Lung (tissue), 12 donors: ENCODE measurements around the gene F2. TPM values are rescaled to one million over a fixed set of nuclear protein-coding genes. Genes with fewer than 3 reads are reported as not detected.

ENCODE experiments used
- ATAC-seq: fragments of 200-7000 bp; cut with Tn5 transposase; one replicate; pipeline ENCODE4 v1.9.1; 2020; ENCODE audit warnings: moderate number of reproducible peaks; ENCODE audit not compliant: insufficient read depth, low FRiP score
- DNase-seq, 3 donors: peaks; one replicate each; pipeline ENCODE4 v3.0.0-alpha.2; 2013 to 2017
- H3K27ac ChIP-seq, 2 donors: one replicate each; pipeline ENCODE4 v1.5.1; 2013; ENCODE audit warnings: mild to moderate bottlenecking in 2 of 2, moderate library complexity in 2 of 2, control low read depth in 1 of 2, inconsistent platforms in 1 of 2, low read depth in 1 of 2, low read length in 1 of 2
- H3K27me3 ChIP-seq, 3 donors: one replicate each; pipeline ENCODE4 v1.5.1; 2013; ENCODE audit warnings: low read length in 2 of 3; ENCODE audit not compliant: control insufficient read depth in 3 of 3, insufficient read depth in 3 of 3
- H3K36me3 ChIP-seq, 4 donors: one replicate each; pipeline ENCODE4 v1.5.1; 2013; ENCODE audit warnings: low read length in 4 of 4, mild to moderate bottlenecking in 1 of 4, moderate library complexity in 1 of 4; ENCODE audit not compliant: control insufficient read depth in 4 of 4, insufficient read depth in 4 of 4
- H3K4me1 ChIP-seq, 5 donors: one replicate each; pipeline ENCODE4 v1.5.1; 2013; ENCODE audit warnings: low read length in 5 of 5, mild to moderate bottlenecking in 2 of 5, moderate library complexity in 1 of 5; ENCODE audit not compliant: control insufficient read depth in 5 of 5, insufficient read depth in 5 of 5
- H3K4me3 ChIP-seq: one replicate; pipeline ENCODE4 v1.5.1; 2013; ENCODE audit warnings: mild to moderate bottlenecking, control low read depth, moderate library complexity
- H3K9ac ChIP-seq, 2 donors: one replicate each; pipeline ENCODE4 v1.5.1; 2013; ENCODE audit warnings: low read length in 2 of 2, control low read depth in 1 of 2; ENCODE audit not compliant: insufficient read depth in 1 of 2
- H3K9me3 ChIP-seq, 4 donors: one replicate each; pipeline ENCODE4 v1.5.1; 2013; ENCODE audit warnings: low read length in 3 of 4, mild to moderate bottlenecking in 1 of 4, moderate library complexity in 1 of 4; ENCODE audit not compliant: control insufficient read depth in 4 of 4, insufficient read depth in 3 of 4
- CTCF ChIP-seq: IDR thresholded peaks from 2 replicates; pipeline ENCODE4 v1.5.1; 2012; ENCODE audit warnings: mild to moderate bottlenecking; ENCODE audit errors: control extremely low read depth, extremely low read depth
- WGBS, 2 donors: extraction: QIAGEN DNeasy Blood & Tissue Kit; methylation state at CpG; one replicate each; pipeline ENCODE4 v1.1.7; 2013; 5-methylcytosine and 5-hydroxymethylcytosine counted together
- polyA plus RNA-seq, 2 donors: library from polyadenylated mRNA; stranded (reverse); fragments of 200-250 nt; gene quantifications; one replicate each; pipeline ENCODE4 v1.2.1, GENCODE V29; 2013
- total RNA-seq, 2 donors: library from RNA; depleted of rRNA in 1 of 2; stranded (reverse); fragments of >200 nt in 1 of 2; gene quantifications; one replicate each; pipeline ENCODE4 v1.2.1, GENCODE V29; 2014 to 2021
- donor health status: control.
- donor health status: control.
- donor health status: Bipolar disorder and iron deficiency.
- donor health status: healthy.
- donor health status: DM: yes; HTN: yes; CAD: no.

The F2 gene
- total and polyA plus RNA-seq, 4 donors: 0.01 to 0.40 (median 0.26) TPM; not detected in 1

GRCh38 chr11:46672381-46672839 is 46.6 kb upstream of the F2 start:
- TF ChIP-seq CTCF: no peak
- DNase-seq (no peak), ATAC-seq (no peak)
- Histone ChIP-seq H3K27me3 (no peaks in the 10 kb centered on the region), H3K36me3 (peaks cover 29 to 56% (median 37%) of the 10 kb centered on the region in 4 donors), H3K27ac (no peak overlapping the region), H3K9ac (no peak overlapping the region), H3K4me1 (peaks cover 2 to 20% (median 11%) of the 10 kb centered on the region in 5 donors), H3K9me3 (no peaks in the 10 kb centered on the region), H3K4me3 (no peak overlapping the region)
- WGBS, 2 donors: 49 to 83% methylated on average over 6 of the region's 7 CpGs

GRCh38 chr11:46673713-46674462 is 45.1 kb upstream of the F2 start:
- ATAC-seq: no peak
- DNase-seq: no peak
- peak overlapping the region in 1 of 2 donors; percentile 90 for H3K27ac ChIP-seq

DNA sequence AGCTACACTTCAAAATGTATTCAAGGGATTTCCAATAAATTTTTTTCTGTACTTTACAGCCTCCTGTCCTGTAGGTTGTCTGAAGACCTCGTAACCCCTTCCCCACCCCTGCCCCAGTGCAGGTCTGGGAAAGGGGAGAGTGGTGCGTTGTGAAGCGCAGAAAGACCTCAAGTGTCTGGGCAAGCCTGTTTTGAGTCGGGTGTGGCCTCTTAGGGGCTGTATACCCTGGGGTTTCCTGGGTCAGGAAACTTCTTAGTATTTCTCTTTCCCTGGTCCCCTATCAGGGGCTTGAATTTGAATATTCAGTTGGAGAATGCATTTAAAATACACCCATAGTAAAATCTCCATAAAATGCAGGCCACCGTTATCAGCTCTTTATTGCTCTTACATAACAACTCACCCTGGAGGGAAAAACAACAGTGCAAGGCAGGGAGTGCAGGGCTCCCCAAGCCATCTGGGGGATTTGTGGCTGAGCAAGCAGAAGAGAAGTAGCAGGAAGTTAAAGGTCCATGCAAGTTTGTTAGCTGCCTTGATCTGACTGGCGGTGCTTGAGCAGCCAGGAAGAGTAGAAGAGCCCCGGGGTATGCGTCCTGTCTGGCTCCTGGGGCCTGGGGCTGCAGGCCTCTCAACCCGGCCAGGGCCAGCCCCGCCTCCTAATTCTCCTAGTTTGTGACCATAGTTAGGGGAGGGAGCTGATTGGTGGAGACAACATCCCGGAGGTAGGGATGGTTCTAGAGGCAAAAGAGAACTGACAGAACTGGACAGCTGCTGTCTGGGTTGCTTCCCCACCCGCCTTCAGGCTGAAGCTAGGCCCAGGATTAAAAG is 44.3 kb upstream of the F2 start:
- no peak overlapping the region for H3K4me3 ChIP-seq
- H3K27ac ChIP-seq: peak overlapping the region; percentile 74 to 90
- DNase-seq (peak in 2 of 3 donors; percentile 30 to 58), ATAC-seq (peak; percentile 10)
- TF ChIP-seq CTCF: no peak
- H3K9me3 ChIP-seq: no peaks in the 10 kb centered on the region
- H3K36me3 ChIP-seq: peaks cover 20 to 58% (median 26%) of the 10 kb centered on the region in 4 donors
- H3K27me3 ChIP-seq: no peaks in the 10 kb centered on the region
- H3K4me1 ChIP-seq: peaks cover 2 to 16% (median 11%) of the 10 kb centered on the region in 5 donors
- peak overlapping the region in 1 of 2 donors; percentile 7 for H3K9ac ChIP-seq
- 36 to 38% methylated on average over 12 of the region's 12 CpGs for WGBS, 2 donors

More at GRCh38 chr11:46673713-46674462, 45.1 kb upstream of the F2 start:
- Histone ChIP-seq H3K27me3 (no peaks in the 10 kb centered on the region), H3K4me1 (peaks cover 2 to 16% (median 11%) of the 10 kb centered on the region in 5 donors), H3K4me3 (no peak overlapping the region), H3K9me3 (no peaks in the 10 kb centered on the region), H3K36me3 (peaks cover 24 to 55% (median 28%) of the 10 kb centered on the region in 4 donors), H3K9ac (no peak overlapping the region)
- 79 to 83% methylated on average over 6 of the region's 6 CpGs for WGBS, 2 donors
- TF ChIP-seq CTCF: no peak
